ENCODE measurements around the gene HBP1.

DNA sequence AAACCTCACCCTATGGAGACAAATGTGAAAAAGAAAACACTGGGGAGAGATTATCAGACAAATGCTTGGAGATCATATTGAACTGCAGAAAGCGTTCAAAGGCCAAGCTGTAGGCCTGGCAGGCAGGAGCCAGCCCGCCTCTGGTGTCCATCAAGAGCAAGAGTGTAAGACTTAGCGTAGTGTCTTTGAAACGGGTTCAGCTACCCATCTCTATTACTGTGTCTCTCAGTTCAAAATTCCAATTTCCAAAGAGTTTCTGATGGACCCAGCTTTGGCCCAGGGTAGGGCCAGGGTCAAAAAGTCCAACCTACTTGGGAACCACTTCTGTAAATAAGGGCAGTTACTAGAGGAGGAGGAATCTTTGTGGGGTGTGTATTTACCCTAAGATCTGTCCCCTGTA, 45.4 kb upstream of the HBP1 start:
- no peak for TF ChIP-seq ZC3H10 (CRISPR knock-in tag; IDR thresholded peaks at IDR 0.05)
- no peak for TF ChIP-seq ZFP3 (CRISPR knock-in tag; IDR thresholded peaks at IDR 0.05)
- TF ChIP-seq ZFP30 (CRISPR knock-in tag; IDR thresholded peaks at IDR 0.05) = no peak
- TF ChIP-seq ZNF565 (CRISPR knock-in tag; conservative IDR thresholded peaks at IDR 0.05; ENCODE audit: low read depth) = no peak
- TF ChIP-seq, protein P1, sequence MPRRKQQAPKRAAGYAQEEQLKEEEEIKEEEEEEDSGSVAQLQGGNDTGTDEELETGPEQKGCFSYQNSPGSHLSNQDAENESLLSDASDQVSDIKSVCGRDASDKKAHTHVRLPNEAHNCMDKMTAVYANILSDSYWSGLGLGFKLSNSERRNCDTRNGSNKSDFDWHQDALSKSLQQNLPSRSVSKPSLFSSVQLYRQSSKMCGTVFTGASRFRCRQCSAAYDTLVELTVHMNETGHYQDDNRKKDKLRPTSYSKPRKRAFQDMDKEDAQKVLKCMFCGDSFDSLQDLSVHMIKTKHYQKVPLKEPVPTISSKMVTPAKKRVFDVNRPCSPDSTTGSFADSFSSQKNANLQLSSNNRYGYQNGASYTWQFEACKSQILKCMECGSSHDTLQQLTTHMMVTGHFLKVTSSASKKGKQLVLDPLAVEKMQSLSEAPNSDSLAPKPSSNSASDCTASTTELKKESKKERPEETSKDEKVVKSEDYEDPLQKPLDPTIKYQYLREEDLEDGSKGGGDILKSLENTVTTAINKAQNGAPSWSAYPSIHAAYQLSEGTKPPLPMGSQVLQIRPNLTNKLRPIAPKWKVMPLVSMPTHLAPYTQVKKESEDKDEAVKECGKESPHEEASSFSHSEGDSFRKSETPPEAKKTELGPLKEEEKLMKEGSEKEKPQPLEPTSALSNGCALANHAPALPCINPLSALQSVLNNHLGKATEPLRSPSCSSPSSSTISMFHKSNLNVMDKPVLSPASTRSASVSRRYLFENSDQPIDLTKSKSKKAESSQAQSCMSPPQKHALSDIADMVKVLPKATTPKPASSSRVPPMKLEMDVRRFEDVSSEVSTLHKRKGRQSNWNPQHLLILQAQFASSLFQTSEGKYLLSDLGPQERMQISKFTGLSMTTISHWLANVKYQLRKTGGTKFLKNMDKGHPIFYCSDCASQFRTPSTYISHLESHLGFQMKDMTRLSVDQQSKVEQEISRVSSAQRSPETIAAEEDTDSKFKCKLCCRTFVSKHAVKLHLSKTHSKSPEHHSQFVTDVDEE (CRISPR knock-in tag; IDR thresholded peaks at IDR 0.05) = no peak
- TF ChIP-seq, protein P2, sequence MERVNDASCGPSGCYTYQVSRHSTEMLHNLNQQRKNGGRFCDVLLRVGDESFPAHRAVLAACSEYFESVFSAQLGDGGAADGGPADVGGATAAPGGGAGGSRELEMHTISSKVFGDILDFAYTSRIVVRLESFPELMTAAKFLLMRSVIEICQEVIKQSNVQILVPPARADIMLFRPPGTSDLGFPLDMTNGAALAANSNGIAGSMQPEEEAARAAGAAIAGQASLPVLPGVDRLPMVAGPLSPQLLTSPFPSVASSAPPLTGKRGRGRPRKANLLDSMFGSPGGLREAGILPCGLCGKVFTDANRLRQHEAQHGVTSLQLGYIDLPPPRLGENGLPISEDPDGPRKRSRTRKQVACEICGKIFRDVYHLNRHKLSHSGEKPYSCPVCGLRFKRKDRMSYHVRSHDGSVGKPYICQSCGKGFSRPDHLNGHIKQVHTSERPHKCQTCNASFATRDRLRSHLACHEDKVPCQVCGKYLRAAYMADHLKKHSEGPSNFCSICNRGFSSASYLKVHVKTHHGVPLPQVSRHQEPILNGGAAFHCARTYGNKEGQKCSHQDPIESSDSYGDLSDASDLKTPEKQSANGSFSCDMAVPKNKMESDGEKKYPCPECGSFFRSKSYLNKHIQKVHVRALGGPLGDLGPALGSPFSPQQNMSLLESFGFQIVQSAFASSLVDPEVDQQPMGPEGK (CRISPR knock-in tag; IDR thresholded peaks at IDR 0.05; ENCODE audit: borderline replicate concordance) = no peak
